Epithelial cell of esophagus (primary cell): ENCODE results near the gene ACKR2.
A peak's percentile ranks its signal among the peaks of the same experiment; 100 is the strongest.

Experiments
- DNase-seq: peaks from one replicate; pipeline ENCODE4 v3.0.0; 2010; ENCODE audit warnings: low read depth
- H3K4me3 ChIP-seq: 2 replicates; pipeline ENCODE4 v1.5.1; 2011; ENCODE audit warnings: mild to moderate bottlenecking, low read length, control low read depth
- TF ChIP-seq, protein P1 (sequence below): IDR thresholded peaks from 2 replicates; pipeline ENCODE4 v1.5.1; 2011; ENCODE audit warnings: low read depth, mild to moderate bottlenecking, low read length, control low read depth, inconsistent platforms; ENCODE audit not compliant: insufficient read depth; ENCODE audit errors: missing control alignments

Gene ACKR2

DNA sequence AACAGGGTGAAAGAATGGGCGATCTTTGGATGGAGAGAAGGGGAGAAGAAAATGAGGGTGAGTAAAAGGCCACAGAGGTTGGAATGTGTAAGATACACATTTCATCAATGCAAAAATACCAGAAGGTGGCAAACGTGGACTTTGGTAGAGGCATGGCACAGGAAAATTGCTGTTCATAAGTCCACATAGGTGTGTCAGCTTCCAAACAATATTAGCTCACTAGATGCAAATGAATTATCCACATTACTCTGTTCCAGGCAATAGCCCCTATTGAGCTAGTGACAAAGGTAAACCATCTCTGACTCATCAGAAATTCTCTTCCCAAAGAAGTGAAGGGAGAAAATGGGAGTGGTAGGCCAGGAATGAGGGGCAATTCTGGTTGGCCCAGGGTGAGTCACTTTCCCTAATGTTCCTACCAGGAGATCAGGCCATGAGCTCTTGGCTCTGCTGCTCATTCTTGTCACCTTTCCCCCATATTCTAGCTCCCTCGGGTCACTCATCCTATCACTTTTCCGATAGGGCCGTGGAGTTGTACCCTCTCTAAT is 19.9 kb downstream of the ACKR2 start:
- TF ChIP-seq, protein P1, sequence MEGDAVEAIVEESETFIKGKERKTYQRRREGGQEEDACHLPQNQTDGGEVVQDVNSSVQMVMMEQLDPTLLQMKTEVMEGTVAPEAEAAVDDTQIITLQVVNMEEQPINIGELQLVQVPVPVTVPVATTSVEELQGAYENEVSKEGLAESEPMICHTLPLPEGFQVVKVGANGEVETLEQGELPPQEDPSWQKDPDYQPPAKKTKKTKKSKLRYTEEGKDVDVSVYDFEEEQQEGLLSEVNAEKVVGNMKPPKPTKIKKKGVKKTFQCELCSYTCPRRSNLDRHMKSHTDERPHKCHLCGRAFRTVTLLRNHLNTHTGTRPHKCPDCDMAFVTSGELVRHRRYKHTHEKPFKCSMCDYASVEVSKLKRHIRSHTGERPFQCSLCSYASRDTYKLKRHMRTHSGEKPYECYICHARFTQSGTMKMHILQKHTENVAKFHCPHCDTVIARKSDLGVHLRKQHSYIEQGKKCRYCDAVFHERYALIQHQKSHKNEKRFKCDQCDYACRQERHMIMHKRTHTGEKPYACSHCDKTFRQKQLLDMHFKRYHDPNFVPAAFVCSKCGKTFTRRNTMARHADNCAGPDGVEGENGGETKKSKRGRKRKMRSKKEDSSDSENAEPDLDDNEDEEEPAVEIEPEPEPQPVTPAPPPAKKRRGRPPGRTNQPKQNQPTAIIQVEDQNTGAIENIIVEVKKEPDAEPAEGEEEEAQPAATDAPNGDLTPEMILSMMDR = no peak
- no peak overlapping the region for H3K4me3 ChIP-seq
- peak; percentile 91 for DNase-seq

DNA sequence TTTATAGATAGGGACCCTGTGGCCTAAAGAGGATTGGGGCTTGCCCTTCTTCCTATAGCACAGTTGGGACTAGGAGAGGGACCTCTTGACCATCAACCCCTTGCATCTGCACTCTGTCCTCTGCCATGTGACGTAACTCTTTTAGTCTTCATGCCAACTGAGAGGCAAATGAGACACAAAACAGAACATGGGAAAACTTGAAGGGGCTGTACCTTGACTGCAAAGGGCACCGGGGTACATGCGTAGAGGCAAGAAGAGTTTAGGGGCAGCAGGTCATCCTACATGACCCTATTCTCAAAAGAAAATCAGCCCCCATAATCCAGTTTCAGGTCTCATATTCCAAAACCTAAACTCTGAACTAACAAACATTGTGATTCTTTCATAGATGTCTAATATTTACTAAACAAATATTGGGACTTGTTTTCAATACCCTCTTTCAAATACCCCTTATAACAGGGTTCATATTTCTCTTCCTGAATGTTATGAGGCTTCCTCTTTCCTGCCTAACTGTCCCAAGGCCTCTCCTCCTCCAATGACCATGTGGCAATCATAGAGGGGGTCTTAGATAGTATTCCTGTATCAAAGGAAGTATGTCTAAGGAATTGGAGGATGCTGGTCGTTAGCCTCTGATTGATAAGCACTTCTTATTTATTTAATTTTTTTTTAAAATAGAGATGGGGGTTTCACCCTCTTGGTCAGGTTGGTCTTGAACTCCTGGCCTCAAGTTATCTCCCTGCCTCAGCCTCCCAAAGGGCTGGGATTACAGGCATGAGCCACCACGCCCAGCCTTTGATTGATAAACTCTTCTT is 20.6 kb downstream of the ACKR2 start:
- DNase-seq = peak; percentile 8
- no peak overlapping the region for H3K4me3 ChIP-seq
- TF ChIP-seq, protein P1 = no peak

DNA sequence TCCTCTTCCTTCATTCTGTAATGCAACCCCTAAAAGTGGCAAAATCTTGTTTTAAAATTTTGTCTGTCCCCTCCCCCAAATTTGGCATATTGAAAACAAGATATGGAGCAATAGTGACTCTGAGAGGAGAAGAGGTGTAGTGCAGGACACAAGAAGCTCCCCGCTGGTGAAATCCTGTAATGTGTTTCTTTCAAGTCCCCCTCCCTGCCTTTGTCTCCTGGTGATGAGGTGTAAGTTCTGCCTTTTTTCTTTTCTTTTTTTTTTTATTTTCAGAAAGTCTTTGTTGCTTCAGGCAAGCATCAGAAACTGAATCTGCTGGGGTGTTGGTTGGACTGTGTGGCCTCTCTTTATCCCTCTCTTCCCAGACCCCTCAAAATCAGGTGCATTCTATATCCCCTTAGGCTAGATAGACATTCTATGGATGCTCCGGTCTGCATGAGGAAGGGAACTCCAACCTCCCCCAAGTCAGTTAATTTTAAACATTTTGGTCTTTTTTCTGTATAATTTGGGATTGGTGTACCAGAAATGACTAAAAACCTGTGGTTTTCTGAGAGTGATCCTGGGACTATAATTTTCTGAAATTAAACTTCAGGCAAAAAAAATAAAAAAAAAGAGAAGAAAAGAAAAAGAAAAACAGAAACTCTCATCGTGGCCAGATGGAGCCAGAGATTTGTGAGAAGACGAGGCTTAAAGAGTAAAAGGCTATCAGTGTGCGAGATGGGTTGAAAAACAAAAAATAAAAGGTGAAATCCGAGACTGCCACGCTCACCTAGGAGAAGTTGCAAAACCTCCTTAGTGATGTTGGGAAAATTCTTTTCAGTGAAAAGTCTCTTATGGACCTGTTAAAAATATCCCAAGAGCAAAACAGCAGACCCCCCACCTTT is 21.4 kb downstream of the ACKR2 start:
- TF ChIP-seq, protein P1 = peak; percentile 86
- DNase-seq = peak; percentile 75
- no peak overlapping the region for H3K4me3 ChIP-seq

DNA sequence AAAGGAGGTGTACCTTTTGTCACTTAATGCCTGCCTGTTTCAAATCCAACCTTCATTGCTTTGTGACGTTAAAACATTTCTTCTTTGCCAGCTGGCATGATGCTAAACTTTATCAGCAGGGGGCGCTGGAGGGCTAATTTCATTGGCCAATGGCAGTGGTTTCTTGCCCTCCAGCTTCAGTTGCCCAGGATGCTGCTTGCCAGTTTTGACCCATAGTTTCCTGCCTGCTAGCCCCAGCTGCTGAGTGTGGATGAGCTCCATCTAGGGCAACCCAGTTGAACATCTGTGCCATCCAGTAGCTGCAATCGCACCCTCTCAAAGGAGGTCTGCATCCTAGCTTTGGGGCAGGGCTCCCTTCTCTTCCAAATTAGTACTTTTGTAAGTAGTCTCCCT is 22.1 kb downstream of the ACKR2 start:
- TF ChIP-seq, protein P1 = peak; percentile 79
- H3K4me3 ChIP-seq = no peak overlapping the region
- peak; percentile 73 for DNase-seq

DNA sequence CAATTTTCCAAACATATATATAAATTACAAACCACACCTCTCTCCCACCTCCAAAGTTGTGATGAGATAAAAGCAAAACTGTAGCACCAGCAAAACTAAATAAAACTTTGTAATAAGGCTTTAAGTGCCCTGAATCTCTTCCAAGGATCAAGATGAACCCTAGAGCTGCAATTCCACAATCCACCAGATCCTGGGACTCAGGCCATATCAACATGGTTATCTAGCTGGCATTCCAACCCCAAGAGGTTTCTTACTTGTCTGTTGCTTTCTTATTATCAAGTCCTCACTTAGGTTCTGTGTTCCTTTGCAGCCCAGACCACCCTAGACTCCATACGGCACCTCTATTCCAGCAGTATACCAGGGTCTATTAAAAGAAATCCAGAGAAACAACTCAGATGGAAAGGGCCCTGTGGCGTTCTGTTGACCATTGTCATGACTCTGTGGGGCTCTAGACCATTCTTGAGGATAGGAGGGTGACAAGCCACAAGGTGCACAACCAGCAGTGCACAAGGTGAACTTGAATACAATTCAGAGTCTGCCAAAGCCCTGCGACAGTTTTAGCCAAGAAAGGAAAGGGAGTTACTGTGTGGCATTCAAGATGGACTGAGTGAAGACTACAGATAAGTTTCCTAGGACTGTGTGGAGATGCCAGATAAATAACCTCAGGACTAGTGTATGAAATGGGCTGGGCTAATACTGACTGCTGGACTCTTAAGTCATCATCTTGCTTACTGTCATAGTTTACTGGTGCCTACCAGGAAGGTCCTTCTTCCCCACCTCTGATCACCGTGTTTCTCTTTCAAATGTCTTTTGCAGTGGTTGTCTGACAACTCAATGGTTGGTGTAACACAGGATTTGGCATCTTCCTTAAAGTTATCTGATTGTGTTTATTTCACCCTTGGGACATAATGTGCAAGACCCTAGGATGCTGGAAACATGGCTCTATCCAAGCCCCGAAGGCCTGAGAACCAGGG is 27.2 kb downstream of the ACKR2 start:
- DNase-seq = no peak
- TF ChIP-seq, protein P1 = no peak
- H3K4me3 ChIP-seq = no peak overlapping the region

DNA sequence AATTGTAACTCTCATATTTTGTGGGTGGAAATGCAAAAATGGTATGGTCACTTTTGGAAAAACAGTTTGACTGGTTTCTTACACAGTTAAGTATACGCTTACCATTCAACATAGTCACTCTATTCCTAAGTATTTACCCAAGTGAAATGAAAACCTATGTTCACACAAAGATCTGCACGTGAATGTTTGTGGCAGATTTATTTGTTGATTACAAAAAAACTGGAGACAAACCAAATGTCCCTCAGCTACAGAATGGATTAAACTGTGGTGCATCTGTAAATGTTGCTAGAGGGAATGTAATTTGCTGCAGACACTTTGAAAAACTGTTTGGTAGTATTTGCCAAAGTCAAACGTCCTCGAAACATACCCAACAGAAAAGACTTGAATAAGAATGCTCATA is 29.3 kb downstream of the ACKR2 start:
- TF ChIP-seq, protein P1 = no peak
- H3K4me3 ChIP-seq = no peak overlapping the region
- no peak for DNase-seq
